HL-60 (cell line): ENCODE measurements around the gene DACT3.

ENCODE experiments used
- CTCF ChIP-seq: IDR thresholded peaks from one replicate; pipeline ENCODE4 v1.5.1; 2011; ENCODE audit warnings: low read length, control low read depth, inconsistent platforms; ENCODE audit not compliant: insufficient read depth
- GABPA ChIP-seq: IDR thresholded peaks from 2 replicates; pipeline ENCODE4 v1.6.1; 2012; ENCODE audit warnings: low read depth
- POLR2AphosphoS5 ChIP-seq: IDR thresholded peaks from 2 replicates; pipeline ENCODE4 v1.6.1; 2012; ENCODE audit warnings: low read depth

GRCh38 chr19:46604781-46605355 is 56.1 kb downstream of the DACT3 start:
- no peak for TF ChIP-seq CTCF
- no peak for TF ChIP-seq GABPA
- no peak for TF ChIP-seq POLR2AphosphoS5
